ENCODE results near the gene ATP5F1B. TPM values are rescaled to one million over a fixed set of nuclear protein-coding genes. Genes with fewer than 3 reads are reported as not detected.

Gene ATP5F1B
- total RNA-seq, 1 experiment from 2014 or later = 1,051 TPM

DNA sequence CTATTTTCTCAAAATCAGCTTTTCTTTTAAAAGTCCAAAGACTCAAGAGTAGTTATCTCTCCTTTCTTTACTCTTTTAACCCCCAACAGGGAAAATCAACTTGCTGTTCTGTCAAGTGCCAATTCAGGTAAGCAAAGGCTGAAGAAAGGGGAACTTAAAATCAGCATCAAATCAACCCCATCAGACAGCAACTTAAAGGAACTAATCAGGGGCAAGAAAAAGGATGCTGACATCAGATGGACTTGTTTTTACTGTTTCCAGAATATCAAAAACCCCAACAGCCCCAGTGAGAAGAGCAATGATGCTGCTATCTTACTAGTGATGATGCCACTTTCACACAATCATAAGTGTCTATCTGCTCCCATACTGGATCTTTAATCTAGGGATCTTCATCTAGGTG lies 19.1 kb downstream of the ATP5F1B start (continued):
- TF ChIP-seq, protein P1, sequence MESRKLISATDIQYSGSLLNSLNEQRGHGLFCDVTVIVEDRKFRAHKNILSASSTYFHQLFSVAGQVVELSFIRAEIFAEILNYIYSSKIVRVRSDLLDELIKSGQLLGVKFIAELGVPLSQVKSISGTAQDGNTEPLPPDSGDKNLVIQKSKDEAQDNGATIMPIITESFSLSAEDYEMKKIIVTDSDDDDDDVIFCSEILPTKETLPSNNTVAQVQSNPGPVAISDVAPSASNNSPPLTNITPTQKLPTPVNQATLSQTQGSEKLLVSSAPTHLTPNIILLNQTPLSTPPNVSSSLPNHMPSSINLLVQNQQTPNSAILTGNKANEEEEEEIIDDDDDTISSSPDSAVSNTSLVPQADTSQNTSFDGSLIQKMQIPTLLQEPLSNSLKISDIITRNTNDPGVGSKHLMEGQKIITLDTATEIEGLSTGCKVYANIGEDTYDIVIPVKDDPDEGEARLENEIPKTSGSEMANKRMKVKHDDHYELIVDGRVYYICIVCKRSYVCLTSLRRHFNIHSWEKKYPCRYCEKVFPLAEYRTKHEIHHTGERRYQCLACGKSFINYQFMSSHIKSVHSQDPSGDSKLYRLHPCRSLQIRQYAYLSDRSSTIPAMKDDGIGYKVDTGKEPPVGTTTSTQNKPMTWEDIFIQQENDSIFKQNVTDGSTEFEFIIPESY (IDR thresholded peaks at IDR 0.05; ENCODE audit: extremely low read depth, insufficient replicate concordance, low read length) = no peak
- TF ChIP-seq TCF7L2 (IDR thresholded peaks at IDR 0.05; ENCODE audit: borderline replicate concordance, extremely low read depth, insufficient read depth, insufficient read length) = no peak
- TF ChIP-seq, protein P2, sequence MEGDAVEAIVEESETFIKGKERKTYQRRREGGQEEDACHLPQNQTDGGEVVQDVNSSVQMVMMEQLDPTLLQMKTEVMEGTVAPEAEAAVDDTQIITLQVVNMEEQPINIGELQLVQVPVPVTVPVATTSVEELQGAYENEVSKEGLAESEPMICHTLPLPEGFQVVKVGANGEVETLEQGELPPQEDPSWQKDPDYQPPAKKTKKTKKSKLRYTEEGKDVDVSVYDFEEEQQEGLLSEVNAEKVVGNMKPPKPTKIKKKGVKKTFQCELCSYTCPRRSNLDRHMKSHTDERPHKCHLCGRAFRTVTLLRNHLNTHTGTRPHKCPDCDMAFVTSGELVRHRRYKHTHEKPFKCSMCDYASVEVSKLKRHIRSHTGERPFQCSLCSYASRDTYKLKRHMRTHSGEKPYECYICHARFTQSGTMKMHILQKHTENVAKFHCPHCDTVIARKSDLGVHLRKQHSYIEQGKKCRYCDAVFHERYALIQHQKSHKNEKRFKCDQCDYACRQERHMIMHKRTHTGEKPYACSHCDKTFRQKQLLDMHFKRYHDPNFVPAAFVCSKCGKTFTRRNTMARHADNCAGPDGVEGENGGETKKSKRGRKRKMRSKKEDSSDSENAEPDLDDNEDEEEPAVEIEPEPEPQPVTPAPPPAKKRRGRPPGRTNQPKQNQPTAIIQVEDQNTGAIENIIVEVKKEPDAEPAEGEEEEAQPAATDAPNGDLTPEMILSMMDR (IDR thresholded peaks at IDR 0.05 in 2 of 3, conservative IDR thresholded peaks at IDR 0.05 in 1 of 3; ENCODE audit: borderline replicate concordance in 1 of 3, insufficient read depth in 1 of 3, low read depth in 2 of 3, low read length in 2 of 3) = no peak

DNA sequence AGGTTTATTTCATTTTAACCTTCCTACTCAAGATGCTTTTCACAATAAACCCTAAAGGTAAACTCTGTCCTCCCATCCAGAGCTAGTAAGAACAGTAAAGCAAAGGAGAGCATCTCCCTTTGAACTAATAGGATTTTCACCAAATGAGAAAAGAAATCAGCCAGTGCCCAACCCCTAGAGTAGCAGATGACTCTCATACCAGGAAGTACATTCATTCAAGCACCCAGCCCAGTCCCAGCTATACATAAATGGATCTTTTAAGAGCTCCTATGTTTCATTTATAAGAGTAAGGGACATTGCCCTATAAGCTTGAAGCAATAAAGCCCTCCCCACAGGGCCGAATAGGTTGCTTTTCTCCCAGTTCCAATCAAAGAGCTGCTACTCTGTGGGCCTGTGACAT lies 23.2 kb downstream of the ATP5F1B start:
- Histone ChIP-seq H3K4me1 (ENCODE audit: control insufficient read depth in 1 of 2, insufficient read depth in 2 of 2, low read length in 2 of 2) (no peaks in the 10 kb centered on the region), H4K20me1 (ENCODE audit: insufficient read depth) (0 out of 2 replicates have a peak, but pooled peaks cover 6% of the 10 kb centered on the region), H3K9me2 (ENCODE audit: insufficient read depth) (no peaks in the 10 kb centered on the region), H3K27ac (ENCODE audit: low read depth, low read length) (no peak overlapping the region), H3K9ac (ENCODE audit: low read length) (no peak overlapping the region), H2AFZ (ENCODE audit: low read depth, low read length, poor library complexity, severe bottlenecking) (no peak overlapping the region), H3K4me3 (replicated peaks in 1 of 2; ENCODE audit: low read depth in 1 of 2, low read length in 2 of 2) (no peak overlapping the region), H3K9me3 (ENCODE audit: control insufficient read depth in 1 of 2, insufficient read depth in 1 of 2, low read depth in 1 of 2, low read length in 2 of 2) (no peaks in the 10 kb centered on the region), H3K4me2 (ENCODE audit: low read length) (no peak overlapping the region), H3K36me3 (ENCODE audit: control insufficient read depth in 1 of 2, insufficient read depth in 2 of 2, low read length in 2 of 2) (peaks cover 2 to 5% of the 10 kb centered on the region in 2 experiments), H3K27me3 (ENCODE audit: insufficient read depth, low read length) (no peaks in the 10 kb centered on the region), H3K79me2 (ENCODE audit: insufficient read depth, low read length) (peaks cover 91% of the 10 kb centered on the region)
- ATAC-seq = no peak
- no peak for DNase-seq (ENCODE audit: low read depth, low spot score)
- ChIA-PET RAD21 (ENCODE audit: low non-redundant PET in 1 of 2, low total read pairs in 2 of 2, uncharacterized antibody in 2 of 2, unreplicated experiment in 2 of 2) (no interaction called here), CTCF (interaction anchor here (1.5 kb wide), 1 partner anchor 14 kb away, joined by 4 read pairs; no protein-coding TSS in a partner anchor), POLR2A (interaction anchor here (0.6 kb wide), 1 partner anchor 190 kb away, joined by 3 read pairs; no protein-coding TSS in a partner anchor)
- TF ChIP-seq TCF7L2 (IDR thresholded peaks at IDR 0.05; ENCODE audit: borderline replicate concordance, extremely low read depth, insufficient read depth, insufficient read length) (no peak), SRF (IDR thresholded peaks at IDR 0.05; ENCODE audit: low read depth) (no peak), EZH2phosphoT487 (IDR thresholded peaks at IDR 0.05; ENCODE audit: borderline replicate concordance) (no peak), POLR2AphosphoS5 (IDR thresholded peaks at IDR 0.05; ENCODE audit: low read depth, low read length) (no peak), YY1 (IDR thresholded peaks at IDR 0.05; ENCODE audit: extremely low read depth, insufficient replicate concordance, low read depth, low read length) (no peak), ZNF274 (IDR thresholded peaks at IDR 0.05; ENCODE audit: low read depth, low read length) (no peak), FOSL1 (IDR thresholded peaks at IDR 0.05; ENCODE audit: low read depth) (no peak), EGR1 (IDR thresholded peaks at IDR 0.05; ENCODE audit: low read depth) (no peak), ZFX (IDR thresholded peaks at IDR 0.05) (no peak)
- TF ChIP-seq, protein P1 (IDR thresholded peaks at IDR 0.05; ENCODE audit: extremely low read depth, insufficient replicate concordance, low read length) = no peak
- TF ChIP-seq, protein P3, sequence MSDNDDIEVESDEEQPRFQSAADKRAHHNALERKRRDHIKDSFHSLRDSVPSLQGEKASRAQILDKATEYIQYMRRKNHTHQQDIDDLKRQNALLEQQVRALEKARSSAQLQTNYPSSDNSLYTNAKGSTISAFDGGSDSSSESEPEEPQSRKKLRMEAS (IDR thresholded peaks at IDR 0.05) = no peak
- TF ChIP-seq, protein P4, sequence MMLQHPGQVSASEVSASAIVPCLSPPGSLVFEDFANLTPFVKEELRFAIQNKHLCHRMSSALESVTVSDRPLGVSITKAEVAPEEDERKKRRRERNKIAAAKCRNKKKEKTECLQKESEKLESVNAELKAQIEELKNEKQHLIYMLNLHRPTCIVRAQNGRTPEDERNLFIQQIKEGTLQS (IDR thresholded peaks at IDR 0.05) = no peak
- BruUV-seq (replicated peaks) = no TSS peak
- intact Hi-C loops (cut with micrococcal nuclease) = no loop called here

Data from HCT116 (cell line).